Progenitor cell of endocrine pancreas (in vitro differentiated cells): ENCODE results near the gene NKX1-2. TPM values are rescaled to one million over a fixed set of nuclear protein-coding genes. Genes with fewer than 3 reads are reported as not detected.
A peak's percentile ranks its signal among the peaks of the same experiment; 100 is the strongest.

Source experiments
- DNase-seq: peaks from one replicate; pipeline ENCODE4 v3.0.0; 2021; ENCODE audit warnings: low spot score; ENCODE audit not compliant: unreplicated experiment
- H3K27ac Mint-ChIP-seq: 2 replicates; pipeline ENCODE4 v1.8.0; 2021; ENCODE audit warnings: mild to moderate bottlenecking, moderate library complexity, mixed read lengths
- H3K27me3 Mint-ChIP-seq: 2 replicates; pipeline ENCODE4 v1.8.0; 2021; ENCODE audit warnings: mixed read lengths
- H3K36me3 Mint-ChIP-seq: 2 replicates; pipeline ENCODE4 v1.8.0; 2022; ENCODE audit warnings: mixed read lengths; ENCODE audit not compliant: insufficient read depth
- H3K4me1 Mint-ChIP-seq: 2 replicates; pipeline ENCODE4 v1.8.0; 2021; ENCODE audit warnings: low read depth, mixed read lengths
- H3K4me3 Mint-ChIP-seq: 2 replicates; pipeline ENCODE4 v1.8.0; 2021; ENCODE audit warnings: low read depth, mild to moderate bottlenecking, moderate library complexity, mixed read lengths
- H3K9me3 Mint-ChIP-seq: 2 replicates; pipeline ENCODE4 v1.8.0; 2021; ENCODE audit warnings: low read depth, mixed read lengths
- total RNA-seq: library from RNA; stranded (reverse); gene quantifications from 2 replicates; pipeline ENCODE4 v1.2.1, GENCODE V29; 2021
- TF ChIP-seq, protein P1 (sequence below): fragments of 200-600 bp; sonication (generic); IDR thresholded peaks from one replicate; pipeline ENCODE4 v1.5.0; 2021; ENCODE audit warnings: antibody characterized with exemption, mild to moderate bottlenecking; ENCODE audit not compliant: unreplicated experiment

Gene NKX1-2
- total RNA-seq, 1 donor from 2014 or later: not detected

DNA sequence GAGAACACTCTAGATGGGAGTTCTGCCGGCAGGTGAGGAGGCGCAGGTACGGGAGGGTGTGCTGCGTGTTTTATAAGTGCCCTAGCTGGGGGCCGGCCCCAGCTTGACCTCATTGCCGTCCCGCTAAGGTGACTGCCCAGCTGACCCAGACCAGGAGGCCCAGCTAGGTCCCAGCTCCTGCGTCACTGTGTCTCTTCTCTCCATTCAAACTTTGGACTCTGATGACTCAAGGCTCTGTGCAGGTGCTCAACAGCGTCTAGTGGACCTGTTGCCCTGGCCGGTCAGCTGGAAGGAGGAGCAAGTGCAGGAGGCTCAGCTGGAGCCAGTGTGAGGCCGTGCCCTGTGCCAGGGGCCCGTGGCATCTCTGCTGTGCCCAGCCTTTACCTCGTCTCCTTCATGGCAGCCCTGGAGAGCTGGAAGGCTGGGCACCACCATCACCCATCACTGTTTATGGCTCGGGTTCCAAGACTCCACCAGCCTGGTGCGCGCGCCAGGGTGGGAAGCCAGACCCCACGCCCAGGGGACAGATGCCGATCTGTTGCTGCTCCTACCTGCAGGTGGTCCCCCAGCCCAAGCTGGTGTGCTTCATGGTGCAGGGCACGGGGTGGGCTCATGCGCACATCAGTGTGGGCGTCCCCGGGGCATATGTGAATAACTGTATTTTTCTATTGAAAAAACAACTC is 26.3 kb upstream of the NKX1-2 start:
- Mint-ChIP-seq H3K27me3 (no peaks in the 10 kb centered on the region), H3K27ac (peak overlapping the region; percentile 37), H3K9me3 (no peaks in the 10 kb centered on the region), H3K36me3 (no peaks in the 10 kb centered on the region), H3K4me3 (no peak overlapping the region), H3K4me1 (peaks cover 1% of the 10 kb centered on the region)
- no peak for DNase-seq
- TF ChIP-seq, protein P1, sequence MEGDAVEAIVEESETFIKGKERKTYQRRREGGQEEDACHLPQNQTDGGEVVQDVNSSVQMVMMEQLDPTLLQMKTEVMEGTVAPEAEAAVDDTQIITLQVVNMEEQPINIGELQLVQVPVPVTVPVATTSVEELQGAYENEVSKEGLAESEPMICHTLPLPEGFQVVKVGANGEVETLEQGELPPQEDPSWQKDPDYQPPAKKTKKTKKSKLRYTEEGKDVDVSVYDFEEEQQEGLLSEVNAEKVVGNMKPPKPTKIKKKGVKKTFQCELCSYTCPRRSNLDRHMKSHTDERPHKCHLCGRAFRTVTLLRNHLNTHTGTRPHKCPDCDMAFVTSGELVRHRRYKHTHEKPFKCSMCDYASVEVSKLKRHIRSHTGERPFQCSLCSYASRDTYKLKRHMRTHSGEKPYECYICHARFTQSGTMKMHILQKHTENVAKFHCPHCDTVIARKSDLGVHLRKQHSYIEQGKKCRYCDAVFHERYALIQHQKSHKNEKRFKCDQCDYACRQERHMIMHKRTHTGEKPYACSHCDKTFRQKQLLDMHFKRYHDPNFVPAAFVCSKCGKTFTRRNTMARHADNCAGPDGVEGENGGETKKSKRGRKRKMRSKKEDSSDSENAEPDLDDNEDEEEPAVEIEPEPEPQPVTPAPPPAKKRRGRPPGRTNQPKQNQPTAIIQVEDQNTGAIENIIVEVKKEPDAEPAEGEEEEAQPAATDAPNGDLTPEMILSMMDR: no peak

GRCh38 chr10:124474514-124475070 is 24.8 kb upstream of the NKX1-2 start:
- Mint-ChIP-seq H3K4me1 (peaks cover 9% of the 10 kb centered on the region), H3K27me3 (no peaks in the 10 kb centered on the region), H3K4me3 (no peak overlapping the region), H3K27ac (no peak overlapping the region), H3K9me3 (no peaks in the 10 kb centered on the region), H3K36me3 (no peaks in the 10 kb centered on the region)
- TF ChIP-seq, protein P1: no peak
- no peak for DNase-seq

- no peaks in the 10 kb centered on the region for H3K9me3 Mint-ChIP-seq
- H3K4me3 Mint-ChIP-seq: no peak overlapping the region
- H3K27me3 Mint-ChIP-seq: no peaks in the 10 kb centered on the region
- H3K27ac Mint-ChIP-seq: peak overlapping the region; percentile 69
- no peak for DNase-seq
- H3K4me1 Mint-ChIP-seq: peaks cover 9% of the 10 kb centered on the region
- TF ChIP-seq, protein P1: no peak
- no peaks in the 10 kb centered on the region for H3K36me3 Mint-ChIP-seq
Observed at GRCh38 chr10:124473070-124473469, 23.2 kb upstream of the NKX1-2 start.

- H3K36me3 Mint-ChIP-seq: no peaks in the 10 kb centered on the region
- no peak overlapping the region for H3K4me3 Mint-ChIP-seq
- H3K4me1 Mint-ChIP-seq: peaks cover 9% of the 10 kb centered on the region
- H3K27me3 Mint-ChIP-seq: no peaks in the 10 kb centered on the region
- TF ChIP-seq, protein P1: no peak
- DNase-seq: no peak
- peak overlapping the region; percentile 27 for H3K27ac Mint-ChIP-seq
- no peaks in the 10 kb centered on the region for H3K9me3 Mint-ChIP-seq
Observed at GRCh38 chr10:124472071-124472470, 22.2 kb upstream of the NKX1-2 start.

DNA sequence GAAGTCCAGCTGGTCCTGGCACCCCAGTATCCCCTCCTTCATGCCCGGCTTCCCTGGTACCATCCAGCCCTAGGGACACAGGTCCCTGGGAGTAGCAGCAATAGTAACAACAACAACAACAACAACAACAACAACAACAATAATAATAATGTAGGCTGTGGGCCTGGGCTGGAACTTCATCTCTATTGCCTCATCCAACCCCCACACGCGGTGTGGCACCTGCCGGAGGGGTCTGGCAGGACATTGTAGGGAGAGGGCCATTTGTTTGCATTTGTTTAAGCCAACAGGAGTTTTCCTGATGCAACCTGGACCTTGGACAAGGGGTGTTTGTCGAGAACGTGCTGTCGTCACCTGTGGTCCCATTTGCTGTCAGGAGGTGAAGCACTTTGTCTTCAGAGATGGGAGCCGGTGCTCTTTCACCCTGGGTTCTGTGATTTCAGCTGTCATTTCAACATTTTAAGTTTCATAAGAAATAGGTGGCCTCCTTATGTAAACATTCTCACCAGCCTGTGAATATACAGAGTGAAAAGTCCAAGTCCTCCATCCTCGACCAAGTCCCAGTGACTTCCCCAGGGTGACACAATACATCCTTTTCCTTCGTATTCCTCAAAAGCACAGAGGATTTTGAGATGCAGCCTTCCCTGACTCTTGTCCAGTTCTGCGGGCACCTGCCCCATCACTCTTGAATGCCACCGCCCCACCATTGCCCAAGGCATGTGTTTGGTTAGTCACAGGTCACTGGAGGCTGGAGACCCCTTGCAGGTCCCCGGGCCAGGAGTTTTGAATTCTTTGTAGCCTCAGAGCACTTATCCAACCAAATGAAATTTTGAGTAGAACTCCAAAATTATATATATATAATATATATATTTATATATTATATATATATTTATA is 21.0 kb upstream of the NKX1-2 start:
- TF ChIP-seq, protein P1: no peak
- H3K9me3 Mint-ChIP-seq: no peaks in the 10 kb centered on the region
- peak overlapping the region; percentile 74 for H3K27ac Mint-ChIP-seq
- DNase-seq: no peak
- H3K4me1 Mint-ChIP-seq: peaks cover 8% of the 10 kb centered on the region
- H3K27me3 Mint-ChIP-seq: no peaks in the 10 kb centered on the region
- no peaks in the 10 kb centered on the region for H3K36me3 Mint-ChIP-seq
- no peak overlapping the region for H3K4me3 Mint-ChIP-seq
